Measurements from ENCODE around the gene MTUS2.

DNA sequence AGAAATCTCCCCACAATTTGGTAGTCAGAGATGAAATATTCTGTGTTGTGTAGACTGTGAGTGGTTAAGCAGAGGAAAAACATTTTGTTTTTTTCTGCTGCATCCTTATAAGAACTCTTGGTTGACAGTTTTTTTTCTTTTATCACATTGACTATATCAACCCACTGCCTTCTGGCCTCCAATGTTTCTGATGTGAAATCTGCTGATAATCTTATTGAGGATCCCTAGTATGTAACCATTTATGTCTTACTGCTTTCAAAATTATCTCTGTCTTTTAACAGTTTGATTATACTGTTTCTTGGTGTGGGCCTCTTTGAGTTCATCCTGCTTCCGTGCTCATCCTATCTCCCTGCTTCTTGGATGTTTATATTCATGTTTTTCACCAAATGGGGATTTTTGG, 316.9 kb downstream of the MTUS2 start:
- no peak for TF ChIP-seq POLR2AphosphoS5 (IDR thresholded peaks at IDR 0.05; ENCODE audit: low read depth)
- TF ChIP-seq GABPA (IDR thresholded peaks at IDR 0.05; ENCODE audit: low read depth) = no peak
- TF ChIP-seq, protein P1, sequence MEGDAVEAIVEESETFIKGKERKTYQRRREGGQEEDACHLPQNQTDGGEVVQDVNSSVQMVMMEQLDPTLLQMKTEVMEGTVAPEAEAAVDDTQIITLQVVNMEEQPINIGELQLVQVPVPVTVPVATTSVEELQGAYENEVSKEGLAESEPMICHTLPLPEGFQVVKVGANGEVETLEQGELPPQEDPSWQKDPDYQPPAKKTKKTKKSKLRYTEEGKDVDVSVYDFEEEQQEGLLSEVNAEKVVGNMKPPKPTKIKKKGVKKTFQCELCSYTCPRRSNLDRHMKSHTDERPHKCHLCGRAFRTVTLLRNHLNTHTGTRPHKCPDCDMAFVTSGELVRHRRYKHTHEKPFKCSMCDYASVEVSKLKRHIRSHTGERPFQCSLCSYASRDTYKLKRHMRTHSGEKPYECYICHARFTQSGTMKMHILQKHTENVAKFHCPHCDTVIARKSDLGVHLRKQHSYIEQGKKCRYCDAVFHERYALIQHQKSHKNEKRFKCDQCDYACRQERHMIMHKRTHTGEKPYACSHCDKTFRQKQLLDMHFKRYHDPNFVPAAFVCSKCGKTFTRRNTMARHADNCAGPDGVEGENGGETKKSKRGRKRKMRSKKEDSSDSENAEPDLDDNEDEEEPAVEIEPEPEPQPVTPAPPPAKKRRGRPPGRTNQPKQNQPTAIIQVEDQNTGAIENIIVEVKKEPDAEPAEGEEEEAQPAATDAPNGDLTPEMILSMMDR (IDR thresholded peaks at IDR 0.05; ENCODE audit: insufficient read depth, low read length) = no peak
- TF ChIP-seq SPI1 (IDR thresholded peaks at IDR 0.05; ENCODE audit: borderline replicate concordance, low read depth) = no peak

All from HL-60 (cell line).